Epidermal melanocyte (primary cell): ENCODE results near the gene HNRNPK.
A peak's percentile ranks its signal among the peaks of the same experiment; 100 is the strongest.
"Not testable (repeated sequence)": the region's sequence is repeated elsewhere in the genome, so short reads cannot be mapped to it uniquely, and the experiment has no call there.

Experiments
- DNase-seq: peaks from one replicate; pipeline ENCODE4 v3.0.0; 2011; ENCODE audit warnings: low spot score; ENCODE audit not compliant: insufficient read length

Gene HNRNPK

DNA sequence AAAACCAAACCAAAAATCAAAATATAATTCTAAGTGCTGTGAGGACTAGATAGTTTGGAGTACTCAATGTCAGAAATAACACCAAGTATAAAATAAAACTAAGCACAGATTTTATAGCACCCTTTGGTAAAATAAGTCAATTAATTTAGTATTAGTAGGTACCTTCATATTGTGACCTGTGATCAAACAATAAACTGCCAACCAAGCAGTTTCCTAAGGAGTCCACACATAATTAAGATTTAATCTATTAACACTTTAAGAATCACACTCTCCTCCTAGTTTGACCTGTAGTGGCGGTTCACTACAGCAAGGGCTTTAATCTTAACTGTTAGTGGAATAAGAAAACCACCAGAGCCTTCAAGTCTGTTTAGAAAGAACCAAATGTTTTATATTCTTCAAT lies 2.8 kb downstream of the HNRNPK start:
- no peak for DNase-seq

DNA sequence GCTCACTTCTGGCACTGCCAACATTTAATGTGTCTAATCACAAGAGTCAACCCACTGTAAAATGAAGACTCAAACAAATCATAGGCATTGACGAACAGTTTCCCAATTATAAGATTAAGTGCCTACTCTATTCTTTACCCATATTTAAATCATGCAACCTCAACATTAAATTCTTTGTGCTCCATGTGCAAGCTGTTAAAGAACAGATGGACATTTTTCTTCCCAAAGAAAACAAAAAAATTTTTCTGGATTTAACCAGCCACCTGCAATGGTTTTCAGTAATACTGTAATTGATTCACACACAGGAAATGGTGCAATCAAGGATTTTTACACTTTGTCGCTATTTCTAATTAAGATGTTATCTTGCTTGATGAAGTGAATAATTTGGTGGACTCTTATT lies 3.6 kb downstream of the HNRNPK start:
- no peak for DNase-seq

DNA sequence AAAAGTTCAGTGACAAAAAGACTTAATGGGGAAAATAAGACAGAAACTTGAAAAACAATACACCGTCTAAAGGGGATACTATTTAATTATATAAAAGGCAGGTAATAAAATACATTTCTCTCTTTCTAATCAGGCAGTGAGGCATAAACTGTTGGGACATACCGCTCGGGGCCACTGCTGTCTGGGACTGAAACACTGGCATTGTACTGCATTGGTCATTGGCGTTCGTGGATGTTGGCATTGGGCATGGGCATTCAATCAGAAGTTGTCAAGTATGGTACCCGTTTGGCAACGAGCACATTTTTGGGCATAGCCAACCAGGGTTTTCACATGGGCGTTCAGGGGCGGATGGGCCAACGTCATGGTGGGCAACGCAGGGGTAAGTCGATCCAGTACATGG lies 4.7 kb downstream of the HNRNPK start:
- DNase-seq, result no peak

DNA sequence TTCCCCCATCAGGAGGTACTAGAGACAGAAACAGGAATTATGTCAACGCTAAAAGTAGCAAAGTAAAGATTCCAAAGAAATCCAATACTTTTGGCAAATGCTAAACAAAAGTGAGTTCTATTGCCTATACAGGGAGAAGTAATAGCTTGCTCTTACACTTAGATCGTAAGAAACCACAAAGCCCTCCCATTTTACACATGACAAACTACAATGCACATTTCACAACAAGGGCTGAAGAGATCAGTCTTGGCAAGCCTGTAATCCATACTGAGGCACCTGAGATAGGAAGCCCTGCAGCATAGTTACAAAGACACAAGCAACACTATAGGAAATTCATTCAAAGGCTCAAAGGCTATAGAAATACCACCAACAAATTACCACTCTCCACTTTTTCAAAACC lies 7.7 kb downstream of the HNRNPK start:
- no peak for DNase-seq

DNA sequence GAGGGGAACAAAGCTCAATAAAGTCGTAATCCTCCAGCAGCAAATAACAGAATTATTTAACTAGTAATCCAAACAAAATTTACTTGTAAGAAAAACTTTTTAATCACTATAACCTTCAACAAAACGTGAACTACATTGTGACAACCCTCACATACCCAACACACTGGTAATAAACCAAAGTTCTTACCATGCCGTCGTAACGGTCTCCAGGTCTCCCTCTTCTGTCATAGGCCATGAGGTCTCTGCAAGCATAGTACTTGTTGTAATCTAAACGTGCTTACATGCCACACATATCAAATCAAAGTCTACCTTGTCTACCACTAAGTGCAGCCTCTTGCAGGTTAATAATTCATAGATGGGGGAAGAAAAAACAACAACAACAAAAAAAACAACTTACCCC lies 8.5 kb downstream of the HNRNPK start:
- DNase-seq, result no peak

DNA sequence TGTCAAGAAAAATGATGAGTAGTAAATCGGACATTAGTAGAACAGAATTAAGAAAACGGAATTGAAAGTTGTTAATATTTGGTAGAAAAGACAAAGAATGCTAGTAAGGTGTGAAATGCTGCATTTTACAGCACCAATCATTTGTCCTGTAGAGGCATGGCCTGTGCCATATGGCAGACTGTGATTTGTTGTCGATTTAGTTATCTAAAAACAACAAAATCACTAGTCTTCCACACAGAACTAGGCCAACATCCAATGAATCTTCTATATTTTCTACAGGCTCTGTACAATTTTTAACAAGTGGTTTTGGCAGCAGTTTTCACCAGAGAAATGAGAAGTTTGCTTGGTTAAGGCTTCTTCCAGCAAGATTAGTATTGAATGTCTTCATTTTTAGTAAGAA lies 10.4 kb downstream of the HNRNPK start:
- no peak for DNase-seq

DNA sequence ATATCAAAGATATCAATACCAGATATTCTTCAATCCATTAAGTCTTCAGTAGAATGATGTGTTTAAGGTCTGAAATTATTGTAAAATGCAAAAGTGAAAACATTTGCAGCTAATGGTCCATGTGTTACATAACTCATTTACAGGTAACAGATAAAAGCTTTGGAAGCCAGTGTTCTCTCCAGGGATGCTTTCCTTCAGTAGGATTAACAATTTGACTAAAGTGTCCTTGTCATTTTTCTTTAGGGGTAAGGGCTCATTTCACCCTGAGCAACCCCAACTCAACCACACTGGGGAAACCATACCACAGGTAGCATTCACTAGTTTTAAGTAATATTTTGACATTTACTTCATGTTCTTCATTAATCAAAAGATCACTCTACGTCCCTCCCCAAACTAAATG lies 12.9 kb downstream of the HNRNPK start:
- DNase-seq, result no peak

DNA sequence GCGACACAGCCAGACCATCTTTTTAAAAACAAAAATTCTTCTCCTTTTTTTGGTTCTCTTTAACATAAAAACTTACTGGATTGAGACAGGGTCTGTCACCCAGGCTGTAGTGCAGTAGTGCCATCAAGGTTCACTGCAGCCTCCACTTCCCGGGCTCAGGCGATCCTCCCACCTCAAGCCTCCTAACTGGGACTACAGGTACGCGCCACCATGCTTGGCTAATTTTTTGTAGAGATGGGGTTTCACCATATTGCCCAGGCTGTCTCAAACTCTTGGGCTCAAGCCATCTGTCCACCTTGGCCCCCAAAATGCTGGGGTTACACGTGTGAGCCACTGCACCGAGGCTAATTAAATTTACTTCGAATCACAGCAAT lies 13.8 kb downstream of the HNRNPK start:
- no peak for DNase-seq

DNA sequence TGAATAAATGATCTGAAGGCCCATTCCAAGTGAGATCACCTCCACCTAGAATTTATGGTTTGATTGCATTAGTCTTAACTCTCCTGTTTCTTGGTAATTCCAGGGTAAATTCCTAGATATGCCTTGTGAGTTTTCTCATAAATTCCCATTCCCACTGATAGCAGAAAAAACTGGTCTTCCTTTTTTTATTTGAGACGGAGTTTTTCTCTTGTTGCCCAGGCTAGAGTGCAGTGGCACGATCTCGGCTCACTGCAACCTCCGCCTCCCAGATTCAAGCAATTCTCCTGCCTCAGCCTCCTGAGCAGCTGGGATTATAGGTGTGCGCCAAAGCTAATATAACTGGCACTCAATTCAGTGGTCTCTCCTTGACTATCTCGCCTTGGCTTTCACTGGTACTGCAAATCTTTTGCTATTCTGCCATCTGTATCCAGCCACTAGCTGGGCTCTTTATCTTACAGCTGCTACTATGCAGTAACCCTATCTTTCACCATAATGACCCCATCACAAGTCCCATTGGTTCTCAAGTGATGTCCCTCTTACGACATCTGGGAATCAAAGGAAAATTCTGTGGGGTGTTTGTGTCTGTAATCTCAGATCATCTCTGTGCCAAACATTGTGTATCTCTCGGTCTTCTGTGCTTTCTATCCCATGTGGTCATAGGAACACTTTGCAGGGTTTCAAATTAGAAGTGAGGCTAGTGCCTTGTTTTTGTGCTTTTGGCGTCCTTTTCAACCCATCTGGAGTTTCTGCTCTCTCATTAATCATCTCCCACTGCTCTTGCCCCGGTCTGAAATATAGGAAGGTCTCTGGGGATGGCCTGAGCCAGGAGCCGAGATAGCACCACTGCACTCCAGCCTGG lies 14.4 kb downstream of the HNRNPK start:
- DNase-seq, result no peak

DNA sequence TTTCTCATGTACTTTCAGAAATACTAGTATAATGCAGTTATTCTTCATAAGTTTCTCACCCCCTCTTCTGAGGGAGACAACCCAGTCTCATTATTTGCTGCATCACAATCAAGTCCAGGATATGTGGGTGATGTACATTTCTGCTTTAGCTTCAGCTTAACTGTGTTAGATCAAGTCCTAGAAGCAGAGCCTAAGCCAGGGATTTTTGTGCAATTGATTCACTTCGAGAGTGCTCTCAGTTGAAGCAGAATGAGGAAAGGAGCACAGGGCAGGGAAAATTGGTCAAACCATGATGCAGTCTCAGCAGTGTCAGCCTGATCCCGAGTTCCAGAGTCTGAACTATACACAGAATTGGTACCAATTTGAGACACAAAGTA lies 15.1 kb downstream of the HNRNPK start:
- no peak for DNase-seq

DNA sequence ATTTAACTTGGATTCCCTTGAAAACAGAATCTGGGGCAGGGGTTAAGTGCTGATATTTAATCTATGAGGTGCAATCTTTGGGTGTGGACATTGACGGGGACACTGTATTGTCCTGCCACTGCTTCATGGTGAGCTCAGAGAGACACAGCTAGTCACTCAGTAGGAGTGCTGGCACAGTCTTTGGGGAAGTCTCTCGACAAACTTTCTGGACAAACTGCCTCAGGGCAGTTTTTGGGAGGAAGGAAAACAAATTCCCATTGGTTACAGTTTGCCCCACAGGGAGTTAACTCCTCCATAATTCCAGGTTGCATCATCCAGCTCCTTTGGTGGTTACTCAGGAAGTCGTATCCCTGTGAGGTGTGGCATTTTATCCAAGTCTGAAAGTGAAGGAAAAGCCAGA lies 17.9 kb downstream of the HNRNPK start:
- no peak for DNase-seq

DNA sequence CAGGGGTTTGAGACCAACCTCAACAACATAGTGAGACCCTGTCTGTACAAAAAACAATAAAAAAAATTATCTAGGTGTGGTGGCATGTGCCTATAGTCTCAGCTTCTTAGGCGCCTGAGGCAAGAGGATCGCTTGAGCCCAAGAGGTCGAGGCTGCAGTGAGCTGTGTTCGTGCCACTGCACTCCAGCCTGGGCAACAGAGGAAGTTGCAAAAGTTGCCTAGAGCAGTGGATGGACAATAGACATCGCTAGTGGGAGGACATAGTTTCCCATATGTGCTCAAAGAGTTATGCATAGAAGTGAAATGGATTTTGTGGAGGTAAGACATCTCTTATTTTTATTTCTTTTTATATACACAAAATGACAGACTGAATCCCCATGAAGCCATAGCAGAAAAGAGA lies 19.0 kb downstream of the HNRNPK start:
- no peak for DNase-seq

DNA sequence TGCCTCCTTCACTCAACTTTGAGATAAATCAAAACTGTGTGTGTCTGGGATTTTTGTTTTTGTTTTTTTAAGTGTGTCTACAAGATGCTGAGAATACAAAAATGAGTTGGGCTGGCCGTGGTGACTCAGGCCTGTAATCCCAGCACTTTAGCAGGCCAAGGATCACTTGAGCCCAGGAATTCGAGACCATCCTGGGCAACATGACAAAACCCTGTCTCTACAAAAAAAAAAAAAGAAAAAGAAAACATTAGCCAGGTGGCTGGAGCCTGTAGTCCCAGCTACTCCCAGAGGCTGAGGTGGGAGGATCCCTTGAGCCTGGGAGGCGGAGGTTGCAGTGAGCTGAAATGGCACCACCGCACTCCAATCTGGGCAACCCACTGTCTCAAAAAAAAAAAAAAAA lies 21.0 kb downstream of the HNRNPK start:
- no peak for DNase-seq

DNA sequence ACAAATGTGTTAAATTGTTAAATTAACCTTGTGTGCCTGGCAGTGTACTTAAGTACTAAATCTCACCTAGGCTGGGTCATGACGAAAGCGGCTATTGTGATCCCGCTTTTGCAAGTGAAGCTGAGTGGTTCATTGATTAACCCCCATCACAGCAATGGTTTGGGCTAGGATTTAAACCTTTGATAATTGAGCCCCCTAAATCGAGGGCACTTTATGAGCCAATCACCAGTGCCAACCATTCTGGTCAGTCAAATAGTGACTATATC lies 22.8 kb downstream of the HNRNPK start:
- DNase-seq, result no peak

DNA sequence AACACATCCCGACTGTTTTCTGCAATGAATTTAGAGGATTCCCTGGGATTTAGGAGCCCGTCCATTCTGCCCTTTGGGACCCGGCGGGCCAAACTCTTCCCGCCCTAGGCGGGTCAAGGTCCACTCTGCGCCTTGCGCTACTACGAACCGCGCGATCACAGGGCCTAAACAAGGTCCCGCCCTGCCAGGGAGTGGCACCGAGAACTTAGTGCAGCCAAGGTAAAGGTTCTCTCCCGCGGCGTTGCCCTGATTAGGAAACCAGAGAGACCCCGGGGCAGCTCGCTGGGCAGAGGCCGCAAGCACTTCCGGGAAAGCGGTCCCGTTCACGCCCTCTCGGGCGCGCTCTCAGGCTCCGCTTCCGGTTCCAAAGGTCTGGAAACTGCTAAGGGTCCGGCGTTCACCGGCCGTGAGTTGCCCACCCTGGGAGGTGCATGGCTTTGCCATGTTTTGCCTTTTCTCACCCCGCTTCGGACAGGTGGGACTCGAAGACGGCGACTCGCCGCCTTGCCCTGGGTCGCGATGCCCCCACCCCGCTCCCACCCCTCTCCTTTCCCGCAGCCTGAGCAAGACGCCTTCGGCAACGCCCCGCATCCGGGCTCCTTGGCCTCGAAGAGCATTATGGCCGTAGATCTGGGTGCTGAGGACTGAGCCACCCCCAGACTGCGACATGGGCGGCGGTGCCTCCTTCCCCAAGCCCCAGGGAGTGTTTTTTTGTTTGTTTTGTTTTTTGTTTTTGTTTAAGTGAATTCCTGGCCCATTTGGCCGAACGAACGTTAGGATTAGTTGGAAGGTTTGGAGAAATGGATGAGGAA lies 23.4 kb downstream of the HNRNPK start:
- peak; percentile 81 for DNase-seq

DNA sequence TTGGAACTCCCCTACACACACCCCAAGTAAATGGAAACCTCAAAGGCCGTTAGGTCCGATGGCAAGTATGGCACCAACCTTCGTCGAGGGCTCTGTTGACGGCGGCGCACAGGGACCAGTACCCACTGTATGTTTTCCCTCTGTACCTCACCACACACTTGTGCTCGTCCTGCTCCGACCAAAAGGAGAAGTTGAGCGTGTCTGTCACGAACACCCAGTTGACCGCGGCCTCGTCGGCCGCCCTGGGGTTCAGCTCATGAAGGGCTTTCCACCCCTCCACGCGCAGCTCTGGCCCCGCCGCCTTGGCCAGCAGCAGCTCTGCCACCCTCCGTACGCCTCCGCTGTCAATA lies 24.0 kb downstream of the HNRNPK start:
- DNase-seq, result no peak

DNA sequence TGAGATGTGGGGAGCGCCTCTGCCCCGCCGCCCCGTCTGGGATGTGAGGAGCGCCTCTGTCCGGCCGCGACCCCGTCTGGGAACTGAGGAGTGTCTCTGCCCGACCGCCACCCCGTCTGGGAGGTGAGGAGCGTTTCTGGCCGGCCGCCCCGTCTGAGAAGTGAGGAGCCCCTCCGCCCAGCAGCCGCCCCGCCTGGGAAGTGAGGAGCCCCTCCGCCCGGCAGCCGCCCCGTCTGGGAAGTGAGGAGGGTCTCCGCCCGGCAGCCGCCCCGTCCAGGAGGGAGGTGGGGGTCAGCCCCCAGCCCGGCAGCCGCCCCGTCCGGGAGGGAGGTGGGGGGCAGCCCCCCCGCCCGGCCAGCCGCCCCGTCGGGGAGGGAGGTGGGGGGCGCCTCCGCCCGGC lies 31.9 kb downstream of the HNRNPK start:
- DNase-seq, result not testable (repeated sequence)

DNA sequence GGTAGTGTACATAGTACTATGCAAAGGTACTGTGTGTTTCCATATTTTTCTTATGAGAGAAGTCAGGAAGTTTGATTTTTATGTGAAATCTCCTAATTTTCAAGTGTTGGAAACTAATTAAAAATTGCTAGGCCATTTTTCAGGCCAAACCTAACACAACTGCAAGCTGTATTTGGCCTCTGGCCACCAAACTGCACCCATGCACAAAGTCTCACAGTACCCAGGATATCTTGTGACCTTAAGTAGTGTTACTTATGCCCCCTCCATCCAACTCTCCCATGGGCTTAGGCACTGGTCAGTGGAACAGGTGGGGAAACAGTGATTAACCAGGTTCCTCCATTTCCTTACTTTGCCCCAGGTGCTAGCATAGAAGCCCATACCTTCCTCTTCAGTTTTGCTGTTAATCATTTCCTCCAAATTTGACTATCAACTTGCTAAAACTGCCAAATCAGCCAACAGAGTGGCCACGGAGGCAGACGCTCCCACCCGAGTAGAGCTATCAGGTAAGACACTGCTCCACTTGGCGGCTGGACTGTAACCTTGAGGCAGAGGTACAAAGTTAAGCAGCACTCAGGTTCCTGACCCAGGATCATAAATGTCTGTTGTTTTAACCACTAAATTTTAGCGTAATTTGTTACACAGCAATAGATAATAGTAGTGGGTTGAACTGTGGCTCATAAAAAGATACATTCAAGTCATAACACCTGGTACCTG lies 39.3 kb downstream of the HNRNPK start:
- DNase-seq, result no peak

DNA sequence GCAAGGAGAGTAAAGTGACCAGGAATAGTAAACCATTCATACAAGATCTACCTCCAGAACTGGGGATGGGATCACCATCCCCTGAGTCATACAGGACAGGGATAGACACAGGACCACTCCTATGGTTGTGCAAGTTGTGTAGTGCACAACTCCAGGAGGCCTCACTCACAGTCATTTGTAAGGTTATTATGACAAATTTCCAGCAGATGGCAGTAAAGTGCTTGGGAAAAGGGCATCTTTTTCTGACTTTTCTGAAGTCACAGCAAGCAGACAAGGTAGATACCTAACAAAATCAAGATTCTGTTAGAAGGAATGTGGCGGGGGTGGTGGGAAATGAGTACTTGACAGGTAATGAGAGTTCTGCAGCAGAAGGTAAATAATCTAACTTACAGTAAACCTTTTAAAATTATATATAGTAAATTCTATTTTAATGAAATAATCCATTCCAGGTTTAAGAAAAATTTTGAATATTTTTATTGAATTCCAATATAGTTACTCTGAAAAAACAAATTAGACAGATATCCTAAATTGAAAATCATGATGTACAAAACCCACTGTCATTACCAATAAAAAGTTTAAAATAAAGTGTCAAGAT lies 42.1 kb downstream of the HNRNPK start:
- DNase-seq, result peak; percentile 57

DNA sequence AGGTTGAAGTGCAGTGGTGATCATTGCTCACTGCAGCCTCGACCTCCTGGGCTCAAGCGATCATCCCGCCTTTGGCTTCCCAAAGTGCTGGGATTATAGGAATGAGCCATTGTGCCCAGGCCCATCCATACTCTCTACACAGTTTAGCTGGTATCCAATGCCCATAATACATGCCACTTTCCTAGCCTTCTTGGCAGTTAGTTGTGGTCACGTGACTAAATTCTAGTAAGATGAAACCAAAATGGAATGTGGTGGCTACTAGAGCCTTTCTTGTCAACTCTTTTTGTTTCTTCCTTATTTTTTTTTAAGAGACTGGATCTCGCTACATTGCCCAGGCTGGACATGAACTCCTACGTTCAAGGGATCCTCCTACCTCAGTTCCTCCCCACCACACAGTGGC lies 43.5 kb downstream of the HNRNPK start:
- DNase-seq, result no peak

DNA sequence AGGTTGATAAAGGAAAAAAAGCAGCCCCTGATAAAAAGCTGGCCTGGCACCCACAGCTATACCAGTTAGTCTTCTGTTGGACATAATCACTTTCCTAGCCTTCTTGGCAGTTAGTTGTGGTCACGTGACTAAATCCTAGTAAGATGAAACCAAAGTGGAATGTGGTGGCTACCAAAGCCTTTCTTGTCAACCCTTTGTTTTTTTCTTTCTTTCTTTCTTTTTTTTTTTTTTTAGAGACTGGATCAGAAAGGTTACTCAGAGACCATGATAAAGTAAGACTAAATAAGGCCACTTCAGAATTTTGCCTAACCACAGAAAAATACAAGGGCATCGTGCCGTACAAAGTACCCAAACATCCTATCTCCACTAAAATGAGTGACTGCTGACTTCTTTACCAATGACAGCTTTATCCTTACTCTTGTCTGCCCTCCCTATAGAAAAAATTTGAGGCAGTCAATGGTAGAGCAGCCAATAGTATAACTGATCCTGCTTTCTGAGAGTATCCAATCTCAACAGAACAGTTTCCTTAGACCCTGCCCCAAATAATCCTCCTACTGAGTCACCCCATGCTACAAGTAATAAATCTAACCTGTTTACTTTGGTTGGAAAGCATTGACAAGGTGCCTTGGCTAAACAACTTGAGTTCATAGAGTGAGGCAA lies 44.6 kb downstream of the HNRNPK start:
- no peak for DNase-seq
